ENCODE data around the gene LGI2.

The LGI2 gene

GRCh38 chr4:24963277-24963676 lies 67.5 kb downstream of the LGI2 start:
- no peak for DNase-seq (ENCODE audit: low read depth)

GRCh38 chr4:24957886-24958285 lies 72.9 kb downstream of the LGI2 start:
- DNase-seq (ENCODE audit: low read depth), result no peak

DNA sequence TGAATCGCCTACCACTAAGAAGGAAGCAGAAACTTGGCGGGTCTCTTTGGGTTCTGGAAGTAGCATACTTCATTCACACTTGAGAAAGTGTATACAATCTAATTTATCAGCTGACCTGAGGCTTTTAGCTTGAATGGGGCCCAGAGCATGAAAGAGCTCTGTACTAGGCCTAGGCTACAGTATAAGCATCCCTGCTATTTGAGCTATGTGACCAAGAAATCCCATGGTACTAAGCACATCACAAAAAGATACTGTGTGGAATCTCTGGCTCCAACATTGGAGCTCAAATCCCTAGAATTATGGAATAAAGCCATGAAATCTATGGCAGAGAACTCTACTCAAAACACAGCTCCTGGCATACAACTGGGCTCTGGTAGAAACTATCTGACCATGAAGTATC lies 74.0 kb downstream of the LGI2 start:
- DNase-seq (ENCODE audit: low read depth), result no peak

DNA sequence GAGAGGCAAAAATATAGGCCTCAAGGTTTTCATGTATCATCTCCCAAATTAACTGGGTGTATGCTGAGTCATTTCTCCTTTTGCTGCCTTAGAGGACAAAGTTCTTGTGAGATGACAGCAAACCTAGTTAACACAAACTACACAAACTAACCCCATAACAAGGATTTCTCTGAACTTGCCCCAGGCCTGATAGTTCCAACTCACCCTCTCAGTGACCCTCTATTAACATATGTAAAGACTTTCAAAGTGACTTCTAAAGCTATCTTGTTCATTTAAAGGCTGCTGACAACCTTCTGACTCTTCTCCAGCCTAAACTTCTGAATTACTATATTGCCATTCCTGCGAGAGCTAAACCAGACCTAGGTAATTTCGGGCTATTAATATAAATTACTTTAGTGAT lies 74.7 kb downstream of the LGI2 start:
- DNase-seq (ENCODE audit: low read depth), result no peak

- DNase-seq (ENCODE audit: low read depth), result no peak
Measured at GRCh38 chr4:24952667-24953066, 78.1 kb downstream of the LGI2 start.

GRCh38 chr4:24949970-24950369 lies 80.8 kb downstream of the LGI2 start:
- DNase-seq (ENCODE audit: low read depth), result no peak
